ENCODE data around the gene IQSEC2.

IQSEC2 gene

GRCh38 chrX:53255738-53256191 is 25.6 kb downstream of the IQSEC2 start:
- H4K20me1 ChIP-seq (ENCODE audit: insufficient read depth, low read length) = no peaks in the 10 kb centered on the region
- H3K79me2 ChIP-seq (ENCODE audit: low read length) = no peaks in the 10 kb centered on the region
- no peaks in the 10 kb centered on the region for H3K27me3 ChIP-seq (replicated peaks; ENCODE audit: insufficient read depth, low read length)
- no peak overlapping the region for H3K4me2 ChIP-seq (ENCODE audit: low read depth, low read length)
- no peak overlapping the region for H3K4me3 ChIP-seq (ENCODE audit: low read length)
- no peak overlapping the region for H2AFZ ChIP-seq (ENCODE audit: low read length)
- DNase-seq = no peak
- H3K36me3 ChIP-seq (replicated peaks; ENCODE audit: insufficient read depth, low read length) = no peaks in the 10 kb centered on the region
- no peaks in the 10 kb centered on the region for H3F3A ChIP-seq (ENCODE audit: insufficient read depth, low read length)
- no peaks in the 10 kb centered on the region for H3K9me2 ChIP-seq (replicated peaks; ENCODE audit: insufficient read depth, low read length)
- no peak overlapping the region for H3K9ac ChIP-seq (ENCODE audit: low read length)
- TF ChIP-seq EZH2phosphoT487 (IDR thresholded peaks at IDR 0.05; ENCODE audit: low read length) (no peak), EZH2 (optimal IDR thresholded peaks at IDR 0.05; ENCODE audit: low read depth, low read length) (no peak), CTCF (IDR thresholded peaks at IDR 0.05; ENCODE audit: low read length) (no peak)
- H3K9me3 ChIP-seq (replicated peaks; ENCODE audit: insufficient read depth, low read length) = no peaks in the 10 kb centered on the region
- no peaks in the 10 kb centered on the region for H3K4me1 ChIP-seq (ENCODE audit: low read length)
- H3K27ac ChIP-seq (ENCODE audit: low read length) = no peak overlapping the region

GRCh38 chrX:53254570-53255461 is 26.6 kb downstream of the IQSEC2 start:
- Histone ChIP-seq H3K4me2 (ENCODE audit: low read depth, low read length) (no peak overlapping the region), H3K27ac (ENCODE audit: low read length) (no peak overlapping the region), H3K4me1 (ENCODE audit: low read length) (no peaks in the 10 kb centered on the region), H3F3A (ENCODE audit: insufficient read depth, low read length) (no peaks in the 10 kb centered on the region), H3K27me3 (replicated peaks; ENCODE audit: insufficient read depth, low read length) (no peaks in the 10 kb centered on the region), H4K20me1 (ENCODE audit: insufficient read depth, low read length) (no peaks in the 10 kb centered on the region), H3K4me3 (ENCODE audit: low read length) (no peak overlapping the region), H3K9me3 (replicated peaks; ENCODE audit: insufficient read depth, low read length) (no peaks in the 10 kb centered on the region), H3K36me3 (replicated peaks; ENCODE audit: insufficient read depth, low read length) (no peaks in the 10 kb centered on the region), H2AFZ (ENCODE audit: low read length) (no peak overlapping the region), H3K9ac (ENCODE audit: low read length) (no peak overlapping the region), H3K79me2 (ENCODE audit: low read length) (no peaks in the 10 kb centered on the region), H3K9me2 (replicated peaks; ENCODE audit: insufficient read depth, low read length) (no peaks in the 10 kb centered on the region)
- TF ChIP-seq EZH2 (optimal IDR thresholded peaks at IDR 0.05; ENCODE audit: low read depth, low read length) = no peak
- TF ChIP-seq CTCF (IDR thresholded peaks at IDR 0.05; ENCODE audit: low read length) = no peak
- no peak for TF ChIP-seq EZH2phosphoT487 (IDR thresholded peaks at IDR 0.05; ENCODE audit: low read length)
- no peak for DNase-seq

- H3K9ac ChIP-seq (ENCODE audit: low read length) = no peak overlapping the region
- no peaks in the 10 kb centered on the region for H3K27me3 ChIP-seq (replicated peaks; ENCODE audit: insufficient read depth, low read length)
- H2AFZ ChIP-seq (ENCODE audit: low read length) = no peak overlapping the region
- no peaks in the 10 kb centered on the region for H3K9me3 ChIP-seq (replicated peaks; ENCODE audit: insufficient read depth, low read length)
- H3K4me1 ChIP-seq (ENCODE audit: low read length) = no peaks in the 10 kb centered on the region
- no peaks in the 10 kb centered on the region for H3K36me3 ChIP-seq (replicated peaks; ENCODE audit: insufficient read depth, low read length)
- H4K20me1 ChIP-seq (ENCODE audit: insufficient read depth, low read length) = no peaks in the 10 kb centered on the region
- no peak for TF ChIP-seq EZH2 (optimal IDR thresholded peaks at IDR 0.05; ENCODE audit: low read depth, low read length)
- no peak for TF ChIP-seq CTCF (IDR thresholded peaks at IDR 0.05; ENCODE audit: low read length)
- no peak for TF ChIP-seq EZH2phosphoT487 (IDR thresholded peaks at IDR 0.05; ENCODE audit: low read length)
- no peak overlapping the region for H3K27ac ChIP-seq (ENCODE audit: low read length)
- H3K79me2 ChIP-seq (ENCODE audit: low read length) = no peaks in the 10 kb centered on the region
- DNase-seq = no peak
- H3K4me2 ChIP-seq (ENCODE audit: low read depth, low read length) = no peak overlapping the region
- H3K9me2 ChIP-seq (replicated peaks; ENCODE audit: insufficient read depth, low read length) = no peaks in the 10 kb centered on the region
- H3F3A ChIP-seq (ENCODE audit: insufficient read depth, low read length) = no peaks in the 10 kb centered on the region
- H3K4me3 ChIP-seq (ENCODE audit: low read length) = no peak overlapping the region
Measured at GRCh38 chrX:53253293-53254020, 27.9 kb downstream of the IQSEC2 start.

Data from MM.1S (cell line).